NCI-H1105 treated with DMSO at 0.1 percent for 48 hours (cell line): Measurements from ENCODE around the gene TCF12.
A peak's percentile ranks its signal among the peaks of the same experiment; 100 is the strongest.

Experiments
- DNase-seq: peaks from one replicate; lab custom pipeline; 2025; lab: John Stamatoyannopoulos, UW

TCF12 gene

GRCh38 chr15:57298843-57299550, 380.6 kb downstream of the TCF12 start:
- DNase-seq: no peak

DNA sequence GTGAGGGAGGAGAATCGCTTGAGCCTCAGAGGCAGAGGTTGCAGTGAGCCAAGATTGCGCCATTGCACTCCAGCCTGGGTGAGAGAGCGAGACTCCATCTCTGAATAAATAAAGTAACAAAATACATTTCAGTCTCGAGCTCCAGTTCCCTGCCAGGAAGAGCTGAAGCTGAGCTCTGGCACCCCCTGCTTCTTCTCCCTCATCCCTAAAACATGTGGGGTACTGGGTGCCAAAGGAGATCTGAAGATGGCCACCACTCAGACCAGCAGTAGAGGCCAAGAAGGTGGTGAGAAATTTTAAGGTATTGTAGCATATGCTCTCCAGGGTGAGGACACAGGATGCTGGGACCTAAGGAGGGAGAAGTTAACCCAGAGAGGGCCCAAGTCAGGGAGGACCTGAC, 382.9 kb downstream of the TCF12 start:
- DNase-seq: no peak

DNA sequence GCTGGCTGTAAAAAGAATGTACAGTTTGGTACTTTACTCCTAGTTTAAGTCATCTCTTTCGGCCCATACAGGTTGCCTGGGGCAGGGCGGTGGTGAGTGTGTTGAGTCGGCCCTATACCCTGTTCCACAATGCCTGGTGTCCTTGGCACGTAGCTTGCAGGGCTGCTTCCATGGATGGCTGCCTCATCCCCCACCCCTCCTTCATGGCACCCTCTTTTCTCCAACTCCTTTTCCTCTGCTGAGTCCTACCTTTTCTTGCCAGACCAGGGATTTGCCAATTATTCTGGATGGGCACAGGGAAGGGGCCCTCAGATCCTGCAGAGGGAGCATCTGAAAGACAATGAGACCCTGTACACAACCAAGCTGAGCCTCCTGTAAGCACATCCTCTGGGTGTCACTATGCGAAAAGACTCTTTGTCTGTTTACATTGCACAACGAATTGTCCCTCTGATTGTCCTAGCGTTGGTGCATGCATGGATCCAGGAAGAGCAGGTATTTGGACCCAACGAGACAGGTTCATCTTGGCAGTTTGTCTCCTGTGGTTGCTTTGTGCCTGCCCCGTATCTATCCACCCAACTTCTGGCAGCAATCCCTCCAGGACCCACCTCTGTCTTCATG, 384.3 kb downstream of the TCF12 start:
- DNase-seq: no peak

DNA sequence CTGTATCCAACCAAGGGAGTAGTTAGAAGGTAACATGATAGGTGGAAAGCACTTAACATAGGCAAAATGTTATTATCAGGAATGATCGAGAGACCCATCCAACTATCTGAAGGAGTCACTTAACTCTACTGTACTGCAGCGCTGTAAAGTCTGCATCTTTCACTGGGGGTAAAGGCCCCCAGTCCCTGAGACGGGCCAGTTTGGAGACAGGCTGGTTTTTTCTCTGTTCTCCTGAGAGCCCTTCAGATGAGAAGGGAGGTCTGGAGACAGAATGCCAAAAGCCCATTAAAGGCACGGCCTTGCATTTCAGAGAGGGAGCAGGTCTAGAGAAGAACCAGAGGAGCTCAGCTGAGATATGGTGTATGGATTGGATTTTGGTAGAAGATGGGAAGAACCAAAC, 386.6 kb downstream of the TCF12 start:
- DNase-seq: no peak

DNA sequence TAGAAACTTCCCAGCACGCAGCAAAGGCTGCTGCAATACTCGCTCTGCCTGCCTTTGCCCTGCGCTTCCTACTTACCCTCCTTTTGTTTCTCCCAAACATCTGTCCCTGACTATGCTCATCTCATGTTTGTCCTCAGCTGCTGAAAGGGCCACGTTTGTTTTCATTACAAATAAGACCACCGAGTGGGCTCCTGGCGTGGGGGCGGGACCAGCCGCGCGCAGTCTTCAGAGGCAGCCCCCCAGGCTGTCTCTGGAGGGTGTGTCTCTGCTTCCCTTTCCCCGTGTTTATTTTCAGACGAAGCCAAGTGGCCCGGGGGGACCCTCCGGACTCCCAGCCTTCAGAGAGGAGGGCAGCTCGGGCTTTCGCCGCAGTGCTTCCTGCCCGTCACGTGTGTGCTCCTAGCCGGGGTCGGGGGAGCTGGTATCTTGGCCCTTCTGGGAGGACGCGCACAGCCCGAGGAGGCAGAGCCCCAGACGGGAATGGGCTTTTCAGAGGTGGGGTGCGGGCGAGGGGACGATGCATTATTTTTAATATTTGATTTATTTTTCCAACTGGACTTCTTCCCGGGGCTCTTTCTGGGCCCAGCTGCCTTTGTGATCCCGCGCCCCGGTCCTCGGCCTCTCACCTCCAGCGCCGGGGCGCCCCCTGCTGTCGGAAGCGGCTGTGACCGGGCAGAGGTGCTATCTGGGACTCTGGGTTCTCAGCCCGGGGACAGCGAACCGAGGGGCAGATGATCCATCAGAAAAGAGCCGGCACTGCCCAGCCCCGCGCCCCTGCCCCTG, 387.9 kb downstream of the TCF12 start:
- peak; percentile 91 for DNase-seq

GRCh38 chr15:57306944-57307411, 388.5 kb downstream of the TCF12 start:
- peak; percentile 54 for DNase-seq

GRCh38 chr15:57307527-57308169, 389.2 kb downstream of the TCF12 start:
- peak; percentile 20 for DNase-seq

DNA sequence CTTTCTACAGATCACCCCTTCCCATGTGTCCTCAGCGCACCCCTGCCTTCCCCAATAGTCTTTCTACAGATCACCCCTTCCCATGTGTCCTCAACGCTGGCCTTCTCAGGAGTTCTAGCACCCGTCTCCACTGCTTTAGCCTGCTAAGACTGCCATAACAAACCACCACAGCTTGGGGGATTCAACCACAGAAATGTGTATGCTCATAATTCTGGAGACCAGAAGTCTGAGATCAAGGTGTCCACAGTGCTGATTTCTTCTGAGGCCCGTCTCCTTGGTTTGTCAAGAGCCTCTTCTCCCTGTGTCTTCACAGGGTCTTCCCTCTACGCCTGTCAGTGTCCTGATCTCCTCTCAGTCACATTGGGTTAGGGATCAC, 389.7 kb downstream of the TCF12 start:
- no peak for DNase-seq

DNA sequence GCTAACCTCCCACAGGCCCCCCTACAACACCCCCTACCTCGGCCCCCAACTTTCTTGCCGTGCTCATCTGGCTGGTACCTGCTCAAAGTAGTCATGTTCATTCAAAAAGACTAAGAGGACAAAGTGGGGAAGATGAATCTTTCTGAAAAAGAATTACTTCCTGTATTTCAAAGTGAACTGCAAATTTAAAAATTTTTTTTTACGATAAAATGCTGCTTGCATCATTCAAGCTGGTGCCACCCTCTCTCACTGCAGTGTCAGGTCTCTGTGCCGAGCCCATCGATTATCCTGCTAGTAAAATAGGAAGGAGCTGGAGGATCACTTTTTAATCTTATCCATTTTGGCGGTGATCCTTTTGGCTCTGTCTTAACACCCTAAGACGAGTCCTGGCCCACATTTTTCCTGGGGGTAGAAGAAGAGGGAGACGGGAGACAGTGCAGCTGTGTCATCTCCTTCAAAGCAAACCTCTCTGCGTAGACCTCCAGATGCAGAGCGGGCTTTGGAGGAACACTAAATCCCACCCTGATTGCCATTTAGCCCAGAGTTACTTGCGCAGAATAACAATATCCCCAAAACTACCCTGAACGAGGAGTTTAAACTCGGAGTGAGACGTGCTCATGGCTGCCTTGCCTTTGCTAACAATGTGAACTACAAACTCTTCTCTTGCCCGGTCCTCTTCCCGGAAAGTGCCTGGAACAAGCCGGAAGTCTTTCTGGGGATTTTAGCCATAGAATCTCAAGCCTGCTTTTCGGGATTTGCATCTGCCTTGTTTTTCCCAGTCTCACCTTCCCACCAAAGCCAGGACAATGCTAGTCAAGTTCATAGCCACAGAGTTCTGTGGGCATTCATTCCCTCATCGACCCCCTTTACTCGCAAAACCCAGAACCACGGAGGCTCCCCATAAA, 391.7 kb downstream of the TCF12 start:
- DNase-seq: no peak

GRCh38 chr15:57310876-57311275, 392.4 kb downstream of the TCF12 start:
- DNase-seq: no peak

DNA sequence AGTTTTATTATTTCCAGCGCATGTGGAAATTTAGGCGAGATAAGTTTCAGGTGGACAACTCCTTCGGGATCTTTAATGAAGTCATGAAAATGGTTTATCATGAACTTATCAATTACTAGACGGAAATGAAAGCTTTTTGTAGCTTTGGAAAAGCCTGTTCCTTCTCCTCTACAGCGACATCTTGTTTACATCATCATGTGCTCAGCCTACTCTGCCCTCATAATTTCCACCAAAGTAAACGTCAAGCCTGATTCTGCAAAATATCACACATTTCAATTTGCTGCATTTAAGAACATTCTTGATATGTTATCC, 393.5 kb downstream of the TCF12 start:
- DNase-seq: no peak

GRCh38 chr15:57312318-57313133, 394.1 kb downstream of the TCF12 start:
- DNase-seq: no peak

DNA sequence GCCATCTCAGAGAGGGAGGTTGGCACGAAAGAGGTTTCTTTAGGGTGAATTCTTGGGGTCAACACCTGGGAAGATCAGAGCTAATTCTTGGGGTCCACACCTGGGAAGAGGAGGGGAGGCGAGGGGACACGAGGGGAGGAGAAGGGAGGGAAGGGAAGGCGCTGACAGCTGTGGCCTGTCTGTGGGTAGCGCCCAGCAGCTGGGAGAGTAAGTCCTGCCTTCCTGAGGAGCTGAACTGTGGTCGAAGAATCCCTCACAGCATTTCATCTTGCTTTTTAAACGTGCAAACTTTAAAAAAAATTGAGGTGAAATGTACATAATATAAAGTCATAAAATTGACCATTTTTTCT, 394.7 kb downstream of the TCF12 start:
- no peak for DNase-seq

DNA sequence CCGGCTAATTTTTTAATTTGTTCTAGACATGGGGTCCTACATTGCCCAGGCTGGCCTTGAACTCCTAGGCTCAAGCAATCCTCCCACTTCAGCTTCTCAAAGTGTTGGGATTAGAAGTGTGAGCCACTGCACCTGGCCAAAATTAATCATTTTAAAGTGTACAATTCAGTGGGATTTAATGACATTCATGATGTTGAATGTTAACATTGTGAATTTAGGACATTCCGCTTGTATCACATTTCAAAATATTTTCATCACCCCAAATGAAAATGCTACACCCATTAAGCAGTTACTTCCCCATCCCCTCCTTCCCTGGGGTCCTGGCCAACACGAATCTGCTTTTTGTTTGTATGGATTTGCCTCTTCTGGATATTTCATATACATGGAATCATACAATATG, 395.8 kb downstream of the TCF12 start:
- DNase-seq: no peak

- DNase-seq: no peak
Measured at GRCh38 chr15:57316451-57316850, 398.0 kb downstream of the TCF12 start.

- no peak for DNase-seq
Measured at GRCh38 chr15:57319226-57319918, 400.9 kb downstream of the TCF12 start.

GRCh38 chr15:57319919-57320560, 401.6 kb downstream of the TCF12 start:
- DNase-seq: no peak

- DNase-seq: no peak
Measured at GRCh38 chr15:57320631-57321220, 402.3 kb downstream of the TCF12 start.

DNA sequence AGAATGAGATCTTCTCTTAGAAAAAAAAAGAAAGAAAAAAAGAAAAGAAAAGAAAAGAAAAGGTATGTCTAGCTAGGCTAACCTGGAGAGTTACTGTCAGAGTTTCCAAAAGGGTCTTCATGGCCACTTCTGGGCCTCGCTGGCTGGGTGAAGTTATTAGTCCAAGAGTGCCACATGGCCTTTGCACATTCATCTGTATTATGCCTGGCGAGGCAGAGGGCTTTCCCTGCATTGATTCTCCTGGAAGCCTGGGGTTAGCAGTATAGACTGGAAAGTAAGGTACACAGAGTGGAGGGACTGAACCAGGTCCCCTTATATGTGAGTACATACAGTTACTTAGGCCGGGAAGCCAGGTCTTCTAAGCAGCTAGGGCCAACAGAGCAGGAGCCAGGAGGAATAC, 403.0 kb downstream of the TCF12 start:
- DNase-seq: no peak
